Activated CD4-positive, CD25-positive, alpha-beta regulatory T cell treated with anti-CD3 and anti-CD28 coated beads, Interleukin-2, amount 50 U/mL, for 24 hours (primary cell): Measurements from ENCODE around the gene HERC6.
"Not testable (repeated sequence)": the region's sequence is repeated elsewhere in the genome, so short reads cannot be mapped to it uniquely, and the experiment has no call there.

ENCODE experiments used
- ATAC-seq, 2 donors: fragments of 150-1000 bp; cut with Tn5 transposase; one replicate each; pipeline ENCODE4 v1.10.0; 2021; ENCODE audit warnings: mild to moderate bottlenecking in 1 of 2, moderate library complexity in 1 of 2

The HERC6 gene

DNA sequence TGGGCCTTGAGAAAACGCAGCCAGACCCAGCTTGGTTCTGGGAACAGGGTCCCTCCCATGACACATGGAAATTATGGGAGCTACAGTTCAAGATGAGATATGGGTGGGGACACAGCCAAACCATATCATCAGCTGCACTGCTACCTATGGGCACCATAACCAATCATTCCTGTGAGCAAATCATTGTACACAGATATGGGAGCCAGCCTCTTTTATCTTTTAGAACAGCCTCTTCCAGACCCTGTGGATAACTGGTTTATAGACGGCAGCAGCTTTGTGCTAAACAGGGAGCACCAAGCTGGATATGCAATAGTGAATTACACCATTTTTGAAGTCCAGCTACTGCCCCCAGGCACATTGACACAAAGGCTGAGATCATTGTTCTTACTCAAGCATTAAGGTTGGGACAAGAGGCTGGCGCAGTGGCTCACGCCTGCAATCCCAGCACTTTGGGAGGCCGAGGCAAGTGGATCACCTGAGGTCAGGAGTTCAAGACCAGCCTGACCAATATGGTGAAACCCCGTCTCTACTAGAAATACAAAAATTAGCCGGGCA is 69.6 kb downstream of the HERC6 start:
- ATAC-seq, result not testable (repeated sequence)

DNA sequence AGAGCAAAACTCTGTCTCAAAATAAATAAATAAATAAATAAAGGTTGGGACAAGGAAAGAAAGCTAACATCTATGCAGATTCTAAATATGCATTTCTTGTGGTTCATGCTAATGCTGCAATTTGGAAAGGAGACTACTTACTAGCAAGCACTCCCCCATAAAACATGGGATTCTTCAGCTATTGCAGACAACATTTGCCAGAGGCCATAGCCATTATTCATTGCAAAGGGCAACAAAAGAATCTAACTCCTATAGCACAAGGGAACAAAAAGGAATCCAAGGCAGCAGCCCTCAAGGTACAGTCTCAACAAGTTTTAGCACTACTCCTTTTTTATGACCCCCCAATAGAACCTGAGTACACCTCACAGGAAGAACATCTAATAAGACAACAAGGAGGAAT is 70.2 kb downstream of the HERC6 start:
- no peak for ATAC-seq

DNA sequence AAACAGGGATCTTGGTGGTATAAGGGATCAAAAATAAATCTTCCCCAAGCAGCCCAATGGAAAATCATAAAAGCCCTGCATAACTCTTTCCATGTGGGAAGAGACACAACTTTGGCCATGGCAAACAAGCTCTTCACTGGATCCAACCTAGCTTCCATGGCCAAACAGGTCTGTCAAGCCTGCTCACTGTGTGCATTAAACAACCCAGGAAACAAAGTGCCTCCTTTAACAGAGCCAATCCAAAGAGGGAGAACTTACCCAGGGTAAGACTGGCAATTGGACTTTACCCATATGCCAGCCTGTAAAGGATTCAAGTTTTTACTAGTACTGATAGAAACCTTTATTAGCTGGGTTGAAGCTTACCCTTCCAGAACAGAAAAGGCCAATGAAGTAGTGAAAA is 70.6 kb downstream of the HERC6 start:
- ATAC-seq, result no peak

DNA sequence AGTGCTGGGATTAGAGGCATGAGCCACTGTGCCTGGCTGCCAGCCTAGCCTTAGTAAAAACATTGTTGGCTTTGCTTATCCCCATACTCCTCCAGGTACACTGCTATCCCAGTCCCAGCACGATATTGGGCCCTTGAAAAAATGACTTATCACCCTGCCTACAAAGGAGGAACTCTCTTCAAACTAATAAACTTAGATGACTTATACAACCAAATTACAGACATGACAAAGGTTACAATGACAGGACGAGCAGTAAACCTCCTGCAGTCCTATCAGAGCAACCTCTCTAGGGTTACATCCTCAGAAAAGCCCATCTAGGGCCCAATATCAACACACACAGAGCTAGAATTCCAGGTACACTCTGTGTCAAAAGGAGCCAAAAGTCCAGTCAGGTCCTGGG is 72.6 kb downstream of the HERC6 start:
- no peak for ATAC-seq

DNA sequence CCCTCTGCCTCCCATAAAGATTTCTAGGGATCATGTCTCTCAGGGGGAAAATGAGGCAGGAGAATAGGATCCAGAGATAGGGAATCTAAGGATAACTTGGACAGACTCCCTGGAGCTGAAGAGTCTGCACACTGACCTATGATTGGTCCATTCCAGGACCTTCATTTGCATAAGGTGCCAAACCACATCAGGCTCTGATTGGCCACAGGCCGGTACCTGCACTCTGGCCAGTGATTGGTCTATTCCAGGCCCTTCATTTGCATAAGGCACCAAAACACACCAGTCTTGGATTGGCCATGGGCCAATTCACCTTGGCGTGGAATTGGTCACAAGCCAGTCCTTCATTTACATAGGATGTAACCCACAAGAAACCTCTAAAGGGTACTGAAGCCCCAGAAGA is 74.3 kb downstream of the HERC6 start:
- ATAC-seq, result no peak

DNA sequence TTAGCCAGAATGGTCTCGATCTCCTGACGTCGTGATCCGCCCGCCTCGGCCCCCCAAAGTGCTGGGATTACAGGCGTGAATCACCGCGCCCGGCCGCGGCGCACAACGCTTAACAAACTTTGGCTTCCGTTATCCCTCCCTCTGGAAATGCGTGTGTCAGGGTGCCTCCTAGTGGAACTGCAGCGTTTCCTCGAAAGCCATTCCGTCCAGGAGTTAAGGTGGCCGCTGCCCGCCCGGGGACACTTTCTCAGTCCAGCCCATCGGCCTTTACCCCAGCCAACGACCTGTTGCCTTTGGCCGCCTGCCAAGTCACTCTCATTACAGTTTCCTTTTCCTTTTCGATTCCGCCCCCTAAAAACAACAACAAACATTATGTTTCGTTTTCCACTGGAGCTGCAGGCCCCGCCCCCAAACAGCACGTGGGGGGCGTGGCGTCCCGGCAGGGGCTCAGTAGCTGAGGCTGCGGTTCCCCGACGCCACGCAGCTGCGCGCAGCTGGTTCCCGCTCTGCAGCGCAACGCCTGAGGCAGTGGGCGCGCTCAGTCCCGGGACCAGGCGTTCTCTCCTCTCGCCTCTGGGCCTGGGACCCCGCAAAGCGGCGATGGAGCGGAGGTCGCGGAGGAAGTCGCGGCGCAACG is 78.1 kb downstream of the HERC6 start, which contains the start of gene HERC5:
HERC5 (plus strand) TSS at position 450 of the 637 bp plus-strand sequence; CDS start at position 601, 151 bp downstream.
- peak; percentile 95 for ATAC-seq

DNA sequence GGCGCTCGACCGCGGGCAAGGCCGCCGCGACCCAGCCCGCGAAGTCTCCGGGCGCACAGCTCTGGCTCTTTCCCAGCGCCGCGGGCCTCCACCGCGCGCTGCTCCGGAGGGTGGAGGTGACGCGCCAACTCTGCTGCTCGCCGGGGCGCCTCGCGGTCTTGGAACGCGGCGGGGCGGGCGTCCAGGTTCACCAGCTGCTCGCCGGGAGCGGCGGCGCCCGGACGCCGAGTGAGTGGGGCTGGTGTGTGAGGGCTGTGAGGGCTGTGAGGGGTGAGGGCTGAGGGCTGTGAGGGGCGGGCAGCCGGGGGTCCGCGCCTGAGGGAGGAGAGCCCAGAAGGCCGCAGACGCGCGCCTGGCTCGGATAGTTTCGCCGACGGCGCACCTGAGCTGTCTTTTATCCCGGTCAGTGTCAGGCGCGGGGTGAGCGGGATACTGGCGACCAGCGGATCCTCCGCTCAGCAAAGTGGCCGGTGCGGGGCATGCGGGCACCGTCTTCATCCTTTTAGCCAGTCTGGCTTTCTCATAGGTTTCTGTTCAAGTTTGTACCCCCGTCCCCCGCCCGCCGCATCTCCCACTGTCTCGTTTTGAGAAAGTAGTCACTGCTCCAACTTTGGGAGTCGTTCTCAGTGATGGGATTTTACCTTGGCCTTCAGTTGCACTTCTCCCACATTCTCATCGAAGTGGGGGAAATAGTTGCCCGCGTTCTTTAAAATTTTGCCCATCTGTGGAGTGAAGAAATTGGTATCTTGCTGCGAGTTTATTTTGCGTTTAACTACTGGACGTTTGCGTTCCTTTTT is 78.9 kb downstream of the HERC6 start:
- peak; percentile 54 to 59 for ATAC-seq

DNA sequence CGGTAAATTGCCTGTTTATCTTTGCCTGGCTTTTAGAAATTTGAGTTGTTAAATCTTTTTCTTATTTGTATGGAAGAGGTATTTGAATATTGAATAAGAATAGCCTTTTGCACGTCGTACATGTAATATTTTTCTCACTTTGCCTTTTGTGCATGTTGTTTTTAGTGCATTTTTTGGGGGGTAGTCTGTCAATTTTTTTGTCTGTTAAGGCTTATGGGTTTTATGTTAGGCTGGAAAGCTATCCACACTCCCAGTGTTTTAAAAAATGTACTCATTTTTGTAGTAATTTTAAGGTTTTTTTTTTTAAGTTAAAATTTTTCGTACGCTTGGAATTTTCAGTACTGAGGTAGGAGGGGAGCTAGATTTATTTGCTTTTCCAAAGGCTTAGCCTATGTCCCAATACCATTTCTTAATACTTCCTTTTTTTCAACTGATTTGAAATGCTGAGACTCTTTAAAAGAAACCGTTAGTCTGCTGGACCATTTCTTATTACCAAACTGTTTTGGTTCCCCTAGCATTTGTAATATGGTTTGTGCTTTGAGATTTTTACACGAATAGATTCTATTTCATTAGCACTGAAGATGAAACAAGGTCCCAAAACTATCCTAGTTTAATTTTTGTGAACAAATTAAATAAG is 79.6 kb downstream of the HERC6 start:
- ATAC-seq, result no peak

DNA sequence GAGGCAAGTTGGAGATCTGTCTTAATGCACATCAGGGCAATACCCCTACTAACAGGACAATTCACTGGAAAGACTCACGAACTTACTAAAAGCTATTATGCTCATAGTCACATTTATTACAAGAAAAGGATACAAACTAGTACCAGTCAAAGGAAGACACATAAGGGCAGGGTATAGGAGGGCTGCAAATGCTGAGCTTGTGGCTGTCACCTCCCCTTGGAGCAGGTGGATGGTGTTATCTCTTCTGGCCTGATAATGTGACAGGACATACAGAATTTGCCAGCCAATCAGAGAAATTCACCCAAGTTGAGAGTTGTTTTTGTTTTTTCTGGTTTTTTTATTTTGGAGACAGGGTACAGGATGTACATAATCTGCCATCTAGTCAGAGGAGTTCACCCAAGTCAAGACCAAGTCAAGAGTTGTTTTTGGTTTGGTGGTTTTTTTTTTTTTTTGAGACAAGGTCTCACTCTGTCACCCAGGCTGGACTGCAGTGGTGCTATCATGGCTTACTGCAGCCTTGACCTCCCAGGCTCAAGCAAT is 87.1 kb downstream of the HERC6 start:
- no peak for ATAC-seq

DNA sequence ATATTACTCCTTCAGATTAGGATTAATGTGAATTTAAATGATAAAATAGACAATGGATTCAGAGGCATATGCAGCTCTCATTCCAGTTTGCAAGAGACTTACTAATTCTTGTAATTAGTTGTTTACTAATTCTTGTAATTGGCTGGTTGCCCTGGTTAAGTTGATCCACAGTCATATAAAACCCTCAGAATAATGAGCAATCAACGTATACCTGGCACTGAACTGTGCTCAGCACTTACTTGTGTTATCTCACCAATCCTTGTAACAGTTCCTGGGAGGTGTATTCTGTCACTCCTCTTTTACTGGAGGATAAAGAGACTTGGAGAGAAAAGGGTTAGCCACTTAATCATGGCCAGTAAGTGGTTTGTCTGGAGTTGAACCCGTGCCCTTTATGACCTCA is 88.7 kb downstream of the HERC6 start:
- peak; percentile 65 to 86 for ATAC-seq

DNA sequence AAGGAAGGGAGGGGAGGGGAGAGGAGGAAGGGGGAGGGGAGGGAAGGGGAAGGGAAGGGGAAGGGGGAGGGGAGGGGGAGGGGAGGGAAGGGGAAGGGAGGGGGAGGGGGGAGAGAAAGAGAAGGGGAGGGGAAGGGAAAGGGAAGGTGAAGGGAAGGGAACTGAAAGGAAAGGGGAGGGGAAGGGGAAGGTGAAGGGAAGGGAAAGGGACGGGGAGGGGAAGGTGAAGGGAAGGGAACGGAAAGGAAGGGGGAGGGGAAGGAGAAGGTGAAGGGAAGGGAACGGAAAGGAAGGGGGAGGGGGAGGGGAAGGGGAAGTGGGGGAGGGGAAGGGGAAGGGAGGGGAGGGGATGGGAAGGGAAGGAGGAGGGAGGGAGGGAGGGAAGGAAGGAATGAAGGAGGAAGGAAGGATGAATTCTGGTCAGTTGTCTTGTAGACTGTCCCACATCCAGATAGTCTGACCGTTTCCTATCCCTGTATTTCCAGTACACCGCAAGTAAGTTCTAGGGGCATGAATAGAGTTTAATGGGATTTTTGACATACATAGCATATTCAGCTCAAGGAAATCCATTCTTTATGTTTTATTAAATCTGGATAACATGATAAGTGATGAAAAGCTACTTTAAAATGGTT is 98.7 kb downstream of the HERC6 start:
- ATAC-seq, result no peak

DNA sequence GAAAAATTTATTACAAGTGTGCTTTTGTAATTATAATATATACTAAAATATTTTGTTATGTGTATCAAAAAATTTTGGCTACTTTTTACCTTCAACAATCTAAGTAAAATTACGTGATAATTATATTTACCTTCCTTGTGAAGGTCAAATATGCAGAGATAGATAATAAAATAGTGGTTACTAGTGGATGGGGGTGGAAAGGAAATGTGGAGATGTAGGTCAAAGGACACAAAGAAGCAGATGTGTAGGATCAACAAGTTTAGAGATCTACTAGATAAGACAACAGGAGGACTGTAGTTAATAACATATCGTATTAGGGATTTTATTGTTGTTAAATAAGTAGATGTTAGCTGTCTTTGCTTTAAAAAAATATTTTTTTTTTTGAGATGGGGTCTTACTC is 99.6 kb downstream of the HERC6 start:
- no peak for ATAC-seq

DNA sequence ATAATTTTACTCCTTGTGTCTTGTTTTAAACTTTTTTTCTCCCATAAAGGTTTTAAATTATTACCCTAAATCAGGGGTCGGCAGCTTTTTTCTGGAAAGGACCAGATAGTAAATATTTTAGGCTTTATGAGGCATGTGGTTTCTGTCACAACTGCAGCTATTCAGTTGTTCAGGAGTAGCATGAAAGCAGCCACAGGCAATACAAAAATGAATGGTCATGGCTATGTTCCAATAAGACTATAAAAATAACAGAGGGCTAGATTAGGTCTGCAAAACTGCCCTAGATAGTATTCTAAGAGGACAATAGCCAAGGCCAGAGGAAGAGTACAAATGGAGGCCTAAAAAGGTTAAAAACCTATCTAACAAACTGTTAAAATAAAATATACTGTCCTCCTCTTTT is 102.9 kb downstream of the HERC6 start:
- no peak for ATAC-seq

DNA sequence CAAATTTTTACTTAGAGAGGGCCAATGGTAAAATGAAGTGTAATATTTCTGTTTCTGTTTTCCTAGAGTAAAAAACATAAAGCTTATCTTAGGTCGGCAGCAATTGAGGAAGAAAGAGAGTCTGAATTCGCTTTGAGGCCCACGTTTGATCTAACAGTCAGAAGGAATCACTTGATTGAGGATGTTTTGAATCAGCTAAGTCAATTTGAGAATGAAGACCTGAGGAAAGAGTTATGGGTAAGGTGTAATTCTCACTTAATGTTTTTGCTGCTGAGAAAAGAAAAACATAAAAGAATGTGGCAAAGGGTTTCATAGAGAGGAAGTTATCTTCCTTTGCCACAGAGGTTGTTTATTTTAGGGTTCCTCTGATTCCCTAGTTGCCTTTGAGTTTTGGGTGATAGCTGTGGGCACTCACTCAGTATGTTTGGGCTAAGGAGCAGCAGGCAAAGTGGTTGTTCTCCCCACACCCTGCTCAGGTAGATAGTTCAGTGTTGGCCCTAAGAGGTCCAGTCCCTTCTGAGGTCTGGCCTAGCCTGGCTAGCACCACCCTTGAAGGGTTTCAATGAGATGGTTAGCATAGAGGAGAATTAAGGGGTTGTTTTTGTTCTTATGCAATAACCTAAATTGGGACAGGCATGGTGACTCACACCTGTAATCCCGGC is 110.6 kb downstream of the HERC6 start:
- ATAC-seq, result no peak
